H1 (cell line): ENCODE measurements around the gene GNAT1. TPM values are rescaled to one million over a fixed set of nuclear protein-coding genes. Genes with fewer than 3 reads are reported as not detected.
A peak's percentile ranks its signal among the peaks of the same experiment; 100 is the strongest.

Source experiments
- CTCF ChIA-PET: fragments of 300-600 bp; sonication (Branson Sonifier 250); formaldehyde crosslinking; loops from one replicate; lab custom pipeline; 2021; ENCODE audit not compliant: partially characterized antibody; lab: Charles Lee
- POLR2A ChIA-PET: fragments of 300-600 bp; sonication (Branson Sonifier 250); formaldehyde crosslinking; loops from one replicate; lab custom pipeline; 2021; ENCODE audit warnings: inconsistent platforms; ENCODE audit not compliant: partially characterized antibody; lab: Charles Lee
- DNase-seq, 2 experiments: peaks; one replicate each; pipeline versions ENCODE4 v3.0.0 to v3.0.0-alpha.2; 2010 to 2022; ENCODE audit warnings: low spot score in 2 of 2, low read depth in 1 of 2, mixed read lengths in 1 of 2
- FAIRE-seq: peaks from 2 replicates; lab custom pipeline; 2011; peaks lifted over from hg19 to GRCh38; lab: Jason Lieb, UNC
- H2AFZ ChIP-seq: 2 replicates; pipeline ENCODE4 v1.8.1; 2012; ENCODE audit warnings: low read length, inconsistent platforms
- H2AK5ac ChIP-seq: 2 replicates; pipeline ENCODE4 v1.6.1; 2013; ENCODE audit warnings: low read depth, low read length
- H2BK120ac ChIP-seq: replicated peaks from 2 replicates; pipeline ENCODE3; 2013; ENCODE audit warnings: low read depth, low read length, inconsistent platforms
- H2BK12ac ChIP-seq: 2 replicates; pipeline ENCODE4 v1.6.1; 2013; ENCODE audit warnings: low read depth, low read length
- H2BK15ac ChIP-seq: 2 replicates; pipeline ENCODE4 v1.6.1; 2013; ENCODE audit warnings: low read length
- H2BK20ac ChIP-seq: 2 replicates; pipeline ENCODE4 v1.6.1; 2013; ENCODE audit warnings: low read length
- H2BK5ac ChIP-seq: 2 replicates; pipeline ENCODE4 v1.6.1; 2013; ENCODE audit warnings: low read depth, low read length
- H3K14ac ChIP-seq: 2 replicates; pipeline ENCODE4 v1.6.1; 2013; ENCODE audit warnings: inconsistent platforms; ENCODE audit not compliant: insufficient read length
- H3K18ac ChIP-seq: 2 replicates; pipeline ENCODE4 v1.6.1; 2013; ENCODE audit warnings: low read length; ENCODE audit errors: extremely low read depth
- H3K23ac ChIP-seq: 2 replicates; pipeline ENCODE4 v1.6.1; 2013; ENCODE audit warnings: inconsistent platforms; ENCODE audit not compliant: insufficient read length
- H3K23me2 ChIP-seq: 2 replicates; pipeline ENCODE4 v1.6.1; 2013; ENCODE audit warnings: low read depth, low read length
- H3K27ac ChIP-seq: 2 replicates; pipeline ENCODE4 v1.6.1; 2011; ENCODE audit warnings: low read depth, low read length, inconsistent platforms
- H3K27me3 ChIP-seq, 4 experiments: replicated peaks in 1 of 4; 1 replicate in 1 of 4; 2 replicates in 3 of 4; pipeline versions ENCODE4 v1.6.1 to v1.8.1; 2011 to 2013; ENCODE audit warnings: low read length in 3 of 4, mild to moderate bottlenecking in 3 of 4, inconsistent platforms in 2 of 4, mixed read lengths in 2 of 4, moderate library complexity in 1 of 4; ENCODE audit not compliant: control insufficient read depth in 3 of 4, insufficient read depth in 3 of 4; ENCODE audit errors: extremely low read depth in 1 of 4
- H3K36me3 ChIP-seq, 4 experiments: 2 replicates each; pipeline versions ENCODE4 v1.6.1 to v1.8.1; 2011 to 2013; ENCODE audit warnings: mild to moderate bottlenecking in 4 of 4, low read length in 3 of 4, moderate library complexity in 2 of 4, control low read depth in 1 of 4, inconsistent platforms in 1 of 4; ENCODE audit not compliant: insufficient read depth in 4 of 4, control insufficient read depth in 2 of 4
- H3K4ac ChIP-seq: replicated peaks from 2 replicates; pipeline ENCODE3; 2013; ENCODE audit warnings: low read length, low read depth, mixed read lengths, inconsistent platforms; ENCODE audit not compliant: insufficient read length
- H3K4me1 ChIP-seq, 4 experiments: replicated peaks in 1 of 4; 1 replicate in 1 of 4; 2 replicates in 3 of 4; pipeline versions ENCODE4 v1.6.1 to v1.8.1; 2011 to 2013; ENCODE audit warnings: low read length in 3 of 4, inconsistent platforms in 2 of 4, mixed read lengths in 1 of 4; ENCODE audit not compliant: insufficient read depth in 4 of 4, control insufficient read depth in 3 of 4
- H3K4me2 ChIP-seq, 2 experiments: 2 replicates each; pipeline versions ENCODE4 v1.6.1 to v1.8.1; 2011 to 2013; ENCODE audit warnings: low read depth in 2 of 2, low read length in 2 of 2, control low read depth in 1 of 2, inconsistent platforms in 1 of 2, mild to moderate bottlenecking in 1 of 2; ENCODE audit not compliant: insufficient read depth in 1 of 2
- H3K4me3 ChIP-seq, 4 experiments: fragments of 200-600, 300-600 bp in 1 of 4; sonication (generic), shearing (Covaris generic), sonication (Bioruptor Twin) in 1 of 4; 2 replicates each; pipeline versions ENCODE4 v1.5.1 to v1.8.1; 2011 to 2016; ENCODE audit warnings: low read length in 4 of 4, low read depth in 3 of 4, control low read depth in 2 of 4, inconsistent platforms in 2 of 4, mild to moderate bottlenecking in 2 of 4, mixed read lengths in 1 of 4, moderate library complexity in 1 of 4; ENCODE audit not compliant: insufficient read depth in 2 of 4; ENCODE audit errors: extremely low read depth in 1 of 4
- H3K56ac ChIP-seq: replicated peaks from 2 replicates; pipeline ENCODE3; 2013; ENCODE audit warnings: low read depth, mild to moderate bottlenecking, mixed read lengths, low read length, inconsistent platforms; ENCODE audit not compliant: insufficient read length
- H3K79me1 ChIP-seq: 2 replicates; pipeline ENCODE4 v1.6.1; 2013; ENCODE audit warnings: low read depth, low read length, control low read depth
- H3K79me2 ChIP-seq, 2 experiments: 2 replicates each; pipeline versions ENCODE4 v1.6.1 to v1.8.1; 2012 to 2013; ENCODE audit warnings: low read length in 2 of 2, mild to moderate bottlenecking in 2 of 2, inconsistent platforms in 1 of 2; ENCODE audit not compliant: insufficient read depth in 2 of 2, control insufficient read depth in 1 of 2
- H3K9ac ChIP-seq, 4 experiments: replicated peaks in 1 of 4; 1 replicate in 1 of 4; 2 replicates in 3 of 4; pipeline versions ENCODE4 v1.6.1 to v1.8.1; 2011 to 2013; ENCODE audit warnings: low read depth in 3 of 4, low read length in 3 of 4, control low read depth in 2 of 4, mild to moderate bottlenecking in 2 of 4, moderate library complexity in 2 of 4, inconsistent platforms in 1 of 4; ENCODE audit errors: extremely low read depth in 1 of 4
- H3K9me3 ChIP-seq, 2 experiments: 2 replicates each; pipeline versions ENCODE4 v1.6.1 to v1.8.1; 2012 to 2013; ENCODE audit warnings: mild to moderate bottlenecking in 2 of 2, moderate library complexity in 2 of 2, control low read depth in 1 of 2, inconsistent platforms in 1 of 2, low read depth in 1 of 2, low read length in 1 of 2, mixed read lengths in 1 of 2; ENCODE audit not compliant: insufficient read depth in 2 of 2
- H4K20me1 ChIP-seq, 2 experiments: replicated peaks in 1 of 2; 2 replicates each; pipeline versions ENCODE3 to v1.8.1; 2011 to 2013; ENCODE audit warnings: inconsistent platforms in 2 of 2, low read length in 2 of 2, mild to moderate bottlenecking in 1 of 2; ENCODE audit not compliant: insufficient read depth in 2 of 2, control insufficient read depth in 1 of 2
- H4K5ac ChIP-seq: 2 replicates; pipeline ENCODE4 v1.6.1; 2013; ENCODE audit warnings: low read length, low read depth, mixed read lengths, inconsistent platforms; ENCODE audit not compliant: insufficient read length
- H4K8ac ChIP-seq: 2 replicates; pipeline ENCODE4 v1.8.0; 2013; ENCODE audit warnings: mild to moderate bottlenecking, moderate library complexity, low read length, inconsistent platforms; ENCODE audit not compliant: insufficient read depth; ENCODE audit errors: extremely low read depth
- H4K91ac ChIP-seq: replicated peaks from 2 replicates; pipeline ENCODE3; 2013; ENCODE audit warnings: low read length, mixed read lengths, inconsistent platforms; ENCODE audit not compliant: insufficient read length
- BRCA1 ChIP-seq: IDR thresholded peaks from 2 replicates; pipeline ENCODE4 v1.6.1; 2012; ENCODE audit warnings: low read depth, low read length, improper control_type of control experiment
- CBX8 ChIP-seq: fragments of 300-800, 300-1000 bp; sonication (generic); IDR thresholded peaks from 2 replicates; pipeline ENCODE4 v1.7.1; 2016; ENCODE audit warnings: low read depth, low read length, borderline replicate concordance
- EGR1 ChIP-seq: IDR thresholded peaks from 2 replicates; pipeline ENCODE4 v1.6.1; 2011; ENCODE audit warnings: low read depth, low read length, borderline replicate concordance
- EP300 ChIP-seq, 2 experiments: IDR thresholded peaks; 1 replicate in 1 of 2; 2 replicates in 1 of 2; pipeline ENCODE4 v1.6.1; 2011 to 2012; ENCODE audit warnings: low read depth in 2 of 2, low read length in 2 of 2, mild to moderate bottlenecking in 2 of 2, borderline replicate concordance in 1 of 2, inconsistent platforms in 1 of 2, moderate library complexity in 1 of 2
- HDAC2 ChIP-seq, 2 experiments: fragments of 300-600 bp in 1 of 2; sonication (generic) in 1 of 2; IDR thresholded peaks; 2 replicates each; pipeline ENCODE4 v1.6.1; 2011 to 2012; ENCODE audit warnings: low read depth in 2 of 2, low read length in 2 of 2, mild to moderate bottlenecking in 2 of 2, moderate library complexity in 2 of 2, borderline replicate concordance in 1 of 2, inconsistent platforms in 1 of 2
- KDM1A ChIP-seq: fragments of 200-600, 300-600 bp; sonication (generic); IDR thresholded peaks from 2 replicates; pipeline ENCODE4 v1.7.1; 2016; ENCODE audit warnings: mild to moderate bottlenecking, low read length, borderline replicate concordance
- RBBP5 ChIP-seq: IDR thresholded peaks from 2 replicates; pipeline ENCODE4 v1.7.1; 2012; ENCODE audit warnings: low read depth, mild to moderate bottlenecking, inconsistent platforms, low read length, moderate library complexity, borderline replicate concordance
- RXRA ChIP-seq: IDR thresholded peaks from 2 replicates; pipeline ENCODE4 v1.6.1; 2011; ENCODE audit warnings: low read depth, mild to moderate bottlenecking, low read length, moderate library complexity; ENCODE audit not compliant: insufficient read depth
- TAF1 ChIP-seq: IDR thresholded peaks from 2 replicates; pipeline ENCODE4 v1.6.1; 2011; ENCODE audit warnings: mild to moderate bottlenecking, low read depth, low read length
- TAF7 ChIP-seq: optimal IDR thresholded peaks from 2 replicates; pipeline ENCODE3; 2011; ENCODE audit warnings: low read depth, mild to moderate bottlenecking, inconsistent platforms, low read length, moderate library complexity, borderline replicate concordance
- WGBS, 2 experiments: shearing (Covaris generic) in 1 of 2; methylation state at CpG; one replicate each; pipeline versions ENCODE4 v1.1.6 to v1.1.7; 2013 to 2015; ENCODE audit warnings: low lambda C conversion rate in 2 of 2, mixed read lengths in 2 of 2, inconsistent platforms in 1 of 2, low coverage in 1 of 2, missing lambda C conversion rate in 1 of 2; ENCODE audit not compliant: insufficient replicate concordance in 2 of 2, insufficient coverage in 1 of 2, insufficient read length in 1 of 2; ENCODE audit errors: extremely low coverage in 1 of 2, missing lambda C conversion rate in 1 of 2; 5-methylcytosine and 5-hydroxymethylcytosine counted together
- polyA plus RNA-seq, 7 experiments: library from polyadenylated mRNA; depleted of rRNA in 3 of 7; stranded (reverse) in 5 of 7; unstranded in 2 of 7; fragments of >200 nt in 5 of 7; fragments of 200-250 nt in 2 of 7; gene quantifications; 1 replicate in 5 of 7; 2 replicates in 1 of 7; 4 replicates in 1 of 7; pipeline versions ENCODE4 v1.2.1 to v1.2.3, GENCODE V29; 2011 to 2013; ENCODE audit warnings: missing spikeins in 2 of 7, mixed read lengths in 2 of 7
- total RNA-seq: library from RNA; stranded (reverse); fragmentation: NEBNext Ultra II Directional; extraction: Animal tissue kit (Norgen Biotek cat#: 25700); gene quantifications from 2 replicates; pipeline ENCODE4 v1.2.1, GENCODE V29; 2021

The GNAT1 gene
- total and polyA plus RNA-seq, 2 of the 8 experiments (the other 6 are each of a cell fraction or from before 2014, with no cell fraction given), result 0.08 TPM; not detected in 1

GRCh38 chr3:50245831-50246516, 54.6 kb downstream of the GNAT1 start:
- Histone ChIP-seq H2AFZ (no peak overlapping the region), H3K4me3 (peak overlapping the region in 2 of 4 experiments; percentile 23 to 27; a peak in 4 of 8 replicates), H3K23ac (no peak overlapping the region), H2BK12ac (peak overlapping the region; percentile 92), H2BK120ac (peak overlapping the region; percentile 38), H4K8ac (peak overlapping the region; percentile 89), H2BK15ac (peak overlapping the region; percentile 98; the same call in 1 of the 2 replicates), H3K4me2 (peak overlapping the region; percentile 56 to 60; a peak in 3 of 4 replicates), H3K36me3 (peaks cover 0 to 3% (median 2%) of the 10 kb centered on the region in 4 experiments; a peak in 2 of 8 replicates), H3K27ac (peak overlapping the region; percentile 53), H3K56ac (peak overlapping the region; percentile 35), H2AK5ac (peak overlapping the region; percentile 54; the same call in 1 of the 2 replicates), H4K91ac (peak overlapping the region; percentile 86), H3K23me2 (peaks cover 5% of the 10 kb centered on the region; the same call in 1 of the 2 replicates), H3K4ac (no peak overlapping the region), H2BK5ac (peak overlapping the region; percentile 96), H3K79me1 (peaks cover 35% of the 10 kb centered on the region), H2BK20ac (peak overlapping the region; percentile 18; the same call in 1 of the 2 replicates), H3K18ac (peak overlapping the region; percentile 92), H3K9ac (peak overlapping the region in 2 of 4 experiments; percentile 8 to 13; a peak in 2 of 7 replicates), H3K79me2 (peaks cover 21 to 90% of the 10 kb centered on the region in 2 experiments), H3K14ac (no peak overlapping the region), H3K27me3 (no peaks in the 10 kb centered on the region), H3K4me1 (peaks cover 5 to 48% (median 41%) of the 10 kb centered on the region in 4 experiments), H3K9me3 (no peaks in the 10 kb centered on the region), H4K20me1 (peaks cover 18 to 36% of the 10 kb centered on the region in 2 experiments), H4K5ac (peak overlapping the region; percentile 73)
- DNase-seq (peak in 1 of 2 experiments; percentile 99), FAIRE-seq (no peak)
- ChIA-PET CTCF (interaction anchor here (0.6 to 53.5 kb wide), 34 partner anchors 12 to 443 kb away, joined by 3 to 2149 read pairs (median 4); partner anchors contain the start of genes GNAI2, GNAT1, HYAL3 and INKA1), POLR2A (interaction anchor here (0.6 to 3.5 kb wide), 16 partner anchors 8 to 282 kb away, joined by 3 to 17 read pairs (median 4); partner anchors contain the start of gene IFRD2)
- 7% methylated on average over 22 of the region's 25 CpGs; no CpG with 5 or more reads in 1 of the 2 experiments for WGBS, 2 experiments
- peak; percentile 8; the same call in 1 of the 2 replicates for TF ChIP-seq KDM1A
- TF ChIP-seq EGR1, result peak; percentile 74
- TF ChIP-seq RBBP5, result no peak
- TF ChIP-seq TAF7, result peak; percentile 36
- 0 out of 2 replicates have a peak, but pooled peaks have one; percentile 55 for TF ChIP-seq RXRA
- TF ChIP-seq CBX8, result no peak
- no peak for TF ChIP-seq TAF1
- TF ChIP-seq EP300 (IDR thresholded peaks at IDR 0.05; ENCODE audit: borderline replicate concordance in 1 of 2, low read depth in 2 of 2, low read length in 2 of 2), result peak in 1 of 2 experiments; percentile 69; a peak in 1 of 3 replicates
- no peak for TF ChIP-seq BRCA1
- TF ChIP-seq HDAC2 (IDR thresholded peaks at IDR 0.05; ENCODE audit: borderline replicate concordance in 1 of 2, low read depth in 2 of 2, low read length in 2 of 2), result peak; percentile 92 to 96
